ENCODE results near the gene ZBTB32. TPM values are rescaled to one million over a fixed set of nuclear protein-coding genes. Genes with fewer than 3 reads are reported as not detected.
A peak's percentile ranks its signal among the peaks of the same experiment; 100 is the strongest.

The ZBTB32 gene
- polyA plus RNA-seq, 2 of the 4 experiments (the other 2 are of a cell fraction), result not detected

DNA sequence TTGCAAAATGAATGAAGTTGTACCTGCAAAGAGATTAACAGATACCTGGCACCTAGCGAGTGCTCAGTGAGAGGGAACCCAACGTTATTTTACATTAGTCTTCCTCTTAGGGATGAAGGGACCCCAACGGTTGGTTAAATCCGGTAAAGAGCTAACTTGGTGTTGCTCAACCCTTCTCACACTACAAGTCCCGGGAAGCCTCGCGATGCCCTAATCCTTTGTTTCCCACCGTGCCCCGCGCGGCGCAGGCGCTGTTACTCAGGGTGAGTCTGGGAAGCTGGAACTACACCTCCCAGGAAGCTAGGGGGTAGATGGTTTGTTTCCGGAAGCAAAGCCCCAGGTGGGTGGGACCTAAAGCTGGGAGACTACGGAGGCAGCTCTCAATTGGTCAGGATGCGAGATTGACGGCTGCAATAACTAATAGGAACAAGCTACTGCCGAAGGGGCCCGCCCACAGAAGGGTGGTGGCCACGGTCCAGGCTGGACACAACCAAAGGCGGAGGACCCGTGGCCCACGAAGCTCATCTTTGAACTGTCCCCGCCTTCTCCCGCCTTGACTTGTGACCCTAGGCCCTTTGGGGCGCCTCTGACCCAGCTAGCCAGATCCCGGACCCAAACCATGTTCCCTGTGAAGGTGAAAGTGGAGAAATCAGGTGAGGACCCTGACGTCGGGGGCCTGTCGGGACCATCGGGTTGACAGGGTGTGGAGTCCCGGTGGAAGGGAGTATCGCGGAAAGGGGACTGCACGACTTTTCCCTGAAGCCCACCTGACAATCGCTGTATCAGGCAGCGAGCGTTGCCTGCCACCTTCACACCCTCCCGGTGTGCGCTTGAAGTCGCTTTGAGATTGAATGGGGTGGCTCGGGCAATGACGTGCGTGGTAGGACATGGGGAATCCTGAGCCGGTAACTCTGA lies 44.0 kb downstream of the ZBTB32 start, which contains the start of gene LIN37 (continued):
- TF ChIP-seq GATA3 (IDR thresholded peaks at IDR 0.05; ENCODE audit: borderline replicate concordance) (peak; percentile 28; the same call in 1 of the 2 replicates), CEBPB (IDR thresholded peaks at IDR 0.05) (peak; percentile 96 to 99), HDAC2 (IDR thresholded peaks at IDR 0.05) (no peak), EP300 (IDR thresholded peaks at IDR 0.05) (no peak), JUN (IDR thresholded peaks at IDR 0.05) (peak; percentile 84 to 87), KDM1A (IDR thresholded peaks at IDR 0.05; ENCODE audit: low read depth) (no peak), ZC3H11A (IDR thresholded peaks at IDR 0.05) (no peak), MYC (IDR thresholded peaks at IDR 0.05; ENCODE audit: borderline replicate concordance, low read length) (peak; percentile 43; the same call in 1 of the 2 replicates), HOXB5 (CRISPR knock-in tag; IDR thresholded peaks at IDR 0.05) (no peak), FOSL2 (IDR thresholded peaks at IDR 0.05) (no peak), FOSL2 (CRISPR knock-in tag; IDR thresholded peaks at IDR 0.05) (no peak), NPAS2 (CRISPR knock-in tag; IDR thresholded peaks at IDR 0.05; ENCODE audit: borderline replicate concordance) (no peak), SREBF2 (IDR thresholded peaks at IDR 0.05) (no peak), JUNB (IDR thresholded peaks at IDR 0.05) (no peak), KDM5A (IDR thresholded peaks at IDR 0.05) (no peak), HOXB13 (CRISPR knock-in tag; IDR thresholded peaks at IDR 0.05; ENCODE audit: low read depth) (no peak), CBX8 (IDR thresholded peaks at IDR 0.05) (no peak), FOXS1 (CRISPR knock-in tag; IDR thresholded peaks at IDR 0.05) (no peak), RAD21 (conservative IDR thresholded peaks at IDR 0.05 in 1 of 2, IDR thresholded peaks at IDR 0.05 in 1 of 2) (no peak), RNF2 (IDR thresholded peaks at IDR 0.05; ENCODE audit: borderline replicate concordance, low read depth) (no peak)
- TF ChIP-seq, protein P1, sequence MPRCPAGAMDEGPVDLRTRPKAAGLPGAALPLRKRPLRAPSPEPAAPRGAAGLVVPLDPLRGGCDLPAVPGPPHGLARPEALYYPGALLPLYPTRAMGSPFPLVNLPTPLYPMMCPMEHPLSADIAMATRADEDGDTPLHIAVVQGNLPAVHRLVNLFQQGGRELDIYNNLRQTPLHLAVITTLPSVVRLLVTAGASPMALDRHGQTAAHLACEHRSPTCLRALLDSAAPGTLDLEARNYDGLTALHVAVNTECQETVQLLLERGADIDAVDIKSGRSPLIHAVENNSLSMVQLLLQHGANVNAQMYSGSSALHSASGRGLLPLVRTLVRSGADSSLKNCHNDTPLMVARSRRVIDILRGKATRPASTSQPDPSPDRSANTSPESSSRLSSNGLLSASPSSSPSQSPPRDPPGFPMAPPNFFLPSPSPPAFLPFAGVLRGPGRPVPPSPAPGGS (IDR thresholded peaks at IDR 0.05), result peak; percentile 53; the same call in 1 of the 3 replicates
- TF ChIP-seq, protein P2, sequence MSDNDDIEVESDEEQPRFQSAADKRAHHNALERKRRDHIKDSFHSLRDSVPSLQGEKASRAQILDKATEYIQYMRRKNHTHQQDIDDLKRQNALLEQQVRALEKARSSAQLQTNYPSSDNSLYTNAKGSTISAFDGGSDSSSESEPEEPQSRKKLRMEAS (IDR thresholded peaks at IDR 0.05), result peak; percentile 87
- TF ChIP-seq, protein P3, sequence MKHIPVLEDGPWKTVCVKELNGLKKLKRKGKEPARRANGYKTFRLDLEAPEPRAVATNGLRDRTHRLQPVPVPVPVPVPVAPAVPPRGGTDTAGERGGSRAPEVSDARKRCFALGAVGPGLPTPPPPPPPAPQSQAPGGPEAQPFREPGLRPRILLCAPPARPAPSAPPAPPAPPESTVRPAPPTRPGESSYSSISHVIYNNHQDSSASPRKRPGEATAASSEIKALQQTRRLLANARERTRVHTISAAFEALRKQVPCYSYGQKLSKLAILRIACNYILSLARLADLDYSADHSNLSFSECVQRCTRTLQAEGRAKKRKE (CRISPR knock-in tag; IDR thresholded peaks at IDR 0.05; ENCODE audit: low read depth), result no peak
- TF ChIP-seq, protein P4, sequence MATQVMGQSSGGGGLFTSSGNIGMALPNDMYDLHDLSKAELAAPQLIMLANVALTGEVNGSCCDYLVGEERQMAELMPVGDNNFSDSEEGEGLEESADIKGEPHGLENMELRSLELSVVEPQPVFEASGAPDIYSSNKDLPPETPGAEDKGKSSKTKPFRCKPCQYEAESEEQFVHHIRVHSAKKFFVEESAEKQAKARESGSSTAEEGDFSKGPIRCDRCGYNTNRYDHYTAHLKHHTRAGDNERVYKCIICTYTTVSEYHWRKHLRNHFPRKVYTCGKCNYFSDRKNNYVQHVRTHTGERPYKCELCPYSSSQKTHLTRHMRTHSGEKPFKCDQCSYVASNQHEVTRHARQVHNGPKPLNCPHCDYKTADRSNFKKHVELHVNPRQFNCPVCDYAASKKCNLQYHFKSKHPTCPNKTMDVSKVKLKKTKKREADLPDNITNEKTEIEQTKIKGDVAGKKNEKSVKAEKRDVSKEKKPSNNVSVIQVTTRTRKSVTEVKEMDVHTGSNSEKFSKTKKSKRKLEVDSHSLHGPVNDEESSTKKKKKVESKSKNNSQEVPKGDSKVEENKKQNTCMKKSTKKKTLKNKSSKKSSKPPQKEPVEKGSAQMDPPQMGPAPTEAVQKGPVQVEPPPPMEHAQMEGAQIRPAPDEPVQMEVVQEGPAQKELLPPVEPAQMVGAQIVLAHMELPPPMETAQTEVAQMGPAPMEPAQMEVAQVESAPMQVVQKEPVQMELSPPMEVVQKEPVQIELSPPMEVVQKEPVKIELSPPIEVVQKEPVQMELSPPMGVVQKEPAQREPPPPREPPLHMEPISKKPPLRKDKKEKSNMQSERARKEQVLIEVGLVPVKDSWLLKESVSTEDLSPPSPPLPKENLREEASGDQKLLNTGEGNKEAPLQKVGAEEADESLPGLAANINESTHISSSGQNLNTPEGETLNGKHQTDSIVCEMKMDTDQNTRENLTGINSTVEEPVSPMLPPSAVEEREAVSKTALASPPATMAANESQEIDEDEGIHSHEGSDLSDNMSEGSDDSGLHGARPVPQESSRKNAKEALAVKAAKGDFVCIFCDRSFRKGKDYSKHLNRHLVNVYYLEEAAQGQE (IDR thresholded peaks at IDR 0.05), result peak; percentile 92
